BLaER1 (cell line): ENCODE measurements around the gene CEP19.

Source experiments
- H3K27ac ChIP-seq: shearing (Covaris generic); formaldehyde crosslinking; 2 replicates; pipeline ENCODE4 v1.8.1; 2022
- H3K27me3 ChIP-seq: shearing (Covaris generic); formaldehyde crosslinking; 2 replicates; pipeline ENCODE4 v1.8.1; 2022
- H3K36me3 ChIP-seq: shearing (Covaris generic); formaldehyde crosslinking; 2 replicates; pipeline ENCODE4 v1.8.1; 2022
- H3K4me1 ChIP-seq: shearing (Covaris generic); formaldehyde crosslinking; 2 replicates; pipeline ENCODE4 v1.8.1; 2022
- H3K4me2 ChIP-seq: shearing (Covaris generic); formaldehyde crosslinking; 2 replicates; pipeline ENCODE4 v1.8.1; 2022
- H3K4me3 ChIP-seq: shearing (Covaris generic); formaldehyde crosslinking; 2 replicates; pipeline ENCODE4 v1.8.1; 2022
- H3K9ac ChIP-seq: shearing (Covaris generic); formaldehyde crosslinking; 2 replicates; pipeline ENCODE4 v1.8.1; 2022
- H3K9me3 ChIP-seq: shearing (Covaris generic); formaldehyde crosslinking; 2 replicates; pipeline ENCODE4 v1.8.1; 2022
- H4K20me1 ChIP-seq: shearing (Covaris generic); formaldehyde crosslinking; 2 replicates; pipeline ENCODE4 v1.8.1; 2022
- Cebpa-rat ChIP-seq: shearing (Covaris generic); IDR thresholded peaks from 2 replicates; pipeline ENCODE4 v1.8.1; 2022

CEP19 gene

DNA sequence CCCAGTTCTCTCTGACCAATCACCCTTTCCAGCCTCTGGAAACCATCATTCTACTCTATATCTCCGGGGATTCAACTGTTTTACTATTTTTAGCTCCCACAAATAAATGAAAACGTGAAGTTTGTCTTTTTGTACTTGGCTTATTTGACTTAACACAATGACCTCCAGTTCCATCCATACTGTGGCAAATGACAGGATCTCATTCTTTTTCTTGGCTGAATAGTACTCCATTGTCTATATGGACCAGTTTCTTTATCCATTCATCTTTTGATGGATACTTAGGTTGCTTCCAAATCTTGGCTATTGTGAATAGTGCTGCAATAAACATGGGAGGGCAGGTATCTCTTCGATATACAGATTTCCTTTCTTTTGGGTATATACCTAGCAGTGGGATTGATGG lies 38.4 kb downstream of the CEP19 start:
- Histone ChIP-seq H3K27ac (no peak overlapping the region), H3K27me3 (no peaks in the 10 kb centered on the region), H3K4me1 (peaks cover 45% of the 10 kb centered on the region), H3K4me2 (no peak overlapping the region), H3K4me3 (no peak overlapping the region), H3K9me3 (peaks cover 22% of the 10 kb centered on the region), H4K20me1 (no peaks in the 10 kb centered on the region), H3K9ac (no peak overlapping the region), H3K36me3 (peaks cover 6% of the 10 kb centered on the region; the same call in 1 of the 2 replicates)
- no peak for TF ChIP-seq Cebpa-rat

DNA sequence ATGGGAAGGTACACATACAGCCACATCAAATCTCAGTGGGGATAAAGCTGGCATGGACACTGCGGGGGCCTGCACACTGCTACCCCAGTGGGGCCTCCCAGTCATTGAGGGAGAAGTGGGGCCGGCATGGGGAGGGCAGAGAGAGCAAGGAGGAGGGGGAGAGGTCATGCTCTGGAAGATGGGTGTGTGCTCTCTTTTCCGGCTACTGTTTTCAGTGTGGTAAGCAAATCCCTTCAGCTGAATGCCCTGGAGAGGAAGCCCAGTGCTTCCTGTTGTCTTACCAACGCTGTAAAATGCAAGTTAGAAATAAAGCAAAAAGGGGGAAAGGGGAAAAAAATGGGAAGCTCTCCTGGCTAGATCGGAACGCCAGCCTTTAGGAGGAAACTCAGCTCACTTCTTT lies 41.7 kb downstream of the CEP19 start:
- TF ChIP-seq Cebpa-rat: no peak
- Histone ChIP-seq H3K27ac (peak overlapping the region; percentile 77), H3K4me1 (peaks cover 78% of the 10 kb centered on the region), H4K20me1 (no peaks in the 10 kb centered on the region), H3K27me3 (no peaks in the 10 kb centered on the region), H3K36me3 (no peaks in the 10 kb centered on the region), H3K9me3 (peaks cover 15% of the 10 kb centered on the region), H3K4me2 (peak overlapping the region; percentile 84), H3K9ac (peak overlapping the region; percentile 54), H3K4me3 (peak overlapping the region; percentile 54)

DNA sequence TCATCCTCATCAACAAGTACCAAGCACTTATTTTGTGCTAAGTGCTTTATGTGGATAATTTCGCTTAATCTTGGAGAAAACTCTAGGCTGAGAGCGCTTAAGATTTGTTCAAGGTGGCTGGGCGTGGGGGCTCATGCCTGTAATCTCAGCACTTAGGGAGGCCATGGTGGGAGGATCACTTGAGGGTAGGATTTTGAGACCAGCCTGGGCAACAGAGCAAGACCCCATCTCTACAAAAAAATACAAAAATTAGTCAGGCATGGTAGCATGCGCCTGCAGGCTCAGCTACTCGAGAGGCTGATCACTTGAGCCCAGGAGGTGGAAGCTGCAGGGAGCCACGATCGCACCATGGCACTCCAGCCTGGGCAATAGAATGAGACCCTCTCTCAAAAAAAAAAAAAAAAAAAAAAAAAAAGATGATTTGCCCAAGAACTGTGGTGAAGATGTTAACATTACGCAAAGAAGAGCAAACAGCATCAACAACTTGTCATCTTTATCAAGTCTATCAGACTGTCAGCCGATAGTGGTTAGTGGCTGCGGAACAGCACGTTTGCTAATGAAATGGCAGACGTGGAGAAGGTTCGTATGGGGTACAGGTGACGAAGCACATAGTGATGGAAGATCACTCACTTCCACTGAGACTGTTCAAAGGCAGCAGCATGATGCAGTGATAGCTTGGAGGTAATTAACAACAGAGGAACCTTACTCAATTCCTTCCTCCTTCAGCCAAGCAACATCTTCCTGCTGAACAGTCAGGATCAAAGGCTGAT lies 44.8 kb downstream of the CEP19 start:
- Histone ChIP-seq H3K4me2 (peak overlapping the region; percentile 54), H3K4me1 (peaks cover 81% of the 10 kb centered on the region), H3K36me3 (peaks cover 22% of the 10 kb centered on the region), H3K4me3 (no peak overlapping the region), H3K9me3 (no peaks in the 10 kb centered on the region), H4K20me1 (peaks cover 10% of the 10 kb centered on the region; the same call in 1 of the 2 replicates), H3K9ac (no peak overlapping the region), H3K27ac (0 out of 2 replicates have a peak overlapping the region, but pooled peaks have one; percentile 38), H3K27me3 (no peaks in the 10 kb centered on the region)
- TF ChIP-seq Cebpa-rat: no peak

DNA sequence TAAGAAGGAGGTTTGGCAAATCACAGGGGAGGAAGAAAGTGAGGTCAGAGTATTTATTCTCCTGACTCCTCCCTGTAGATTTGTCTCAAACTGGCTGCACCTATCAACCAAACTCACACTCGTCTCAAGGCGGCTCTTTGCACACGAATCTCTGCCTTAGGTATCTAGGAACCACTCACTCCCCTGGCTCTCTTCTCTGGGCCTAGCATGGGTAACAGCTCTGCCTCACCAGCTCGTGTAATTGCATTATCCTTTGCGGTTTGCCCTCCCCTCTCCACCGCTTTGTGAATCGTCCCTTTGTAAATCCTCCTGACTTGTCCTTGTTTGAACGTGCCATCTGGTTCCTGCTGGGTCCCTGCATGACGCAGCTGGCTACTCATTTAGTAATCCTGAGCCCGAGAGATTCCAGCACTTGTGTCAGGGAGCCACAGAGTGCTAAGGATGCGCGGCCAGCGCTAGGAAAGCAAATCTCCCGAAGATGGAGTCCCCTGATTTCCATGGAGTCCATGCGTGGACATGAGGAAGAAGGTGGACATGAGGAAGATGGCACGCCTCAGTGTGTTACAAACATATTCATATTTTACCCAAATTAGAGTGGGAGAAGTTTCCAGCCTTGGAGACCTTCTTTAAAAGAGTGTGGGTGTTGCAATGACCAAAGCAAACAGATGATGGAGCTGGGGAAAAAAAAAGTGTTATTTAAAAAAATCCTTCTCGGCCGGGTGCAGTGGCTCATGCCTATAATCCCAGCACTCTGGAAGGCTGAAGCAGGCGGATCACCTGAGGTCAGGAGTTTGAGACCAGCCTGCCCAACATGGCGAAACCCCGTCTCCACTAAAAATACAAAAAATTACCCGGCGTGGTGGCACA lies 45.8 kb downstream of the CEP19 start:
- Histone ChIP-seq H3K4me1 (peaks cover 71% of the 10 kb centered on the region), H3K4me2 (peak overlapping the region; percentile 54), H3K9me3 (no peaks in the 10 kb centered on the region), H3K36me3 (peaks cover 31% of the 10 kb centered on the region), H3K4me3 (no peak overlapping the region), H3K9ac (peak overlapping the region; percentile 15; the same call in 1 of the 2 replicates), H3K27me3 (no peaks in the 10 kb centered on the region), H4K20me1 (peaks cover 17% of the 10 kb centered on the region), H3K27ac (peak overlapping the region; percentile 44)
- peak; percentile 9; the same call in 1 of the 2 replicates for TF ChIP-seq Cebpa-rat

DNA sequence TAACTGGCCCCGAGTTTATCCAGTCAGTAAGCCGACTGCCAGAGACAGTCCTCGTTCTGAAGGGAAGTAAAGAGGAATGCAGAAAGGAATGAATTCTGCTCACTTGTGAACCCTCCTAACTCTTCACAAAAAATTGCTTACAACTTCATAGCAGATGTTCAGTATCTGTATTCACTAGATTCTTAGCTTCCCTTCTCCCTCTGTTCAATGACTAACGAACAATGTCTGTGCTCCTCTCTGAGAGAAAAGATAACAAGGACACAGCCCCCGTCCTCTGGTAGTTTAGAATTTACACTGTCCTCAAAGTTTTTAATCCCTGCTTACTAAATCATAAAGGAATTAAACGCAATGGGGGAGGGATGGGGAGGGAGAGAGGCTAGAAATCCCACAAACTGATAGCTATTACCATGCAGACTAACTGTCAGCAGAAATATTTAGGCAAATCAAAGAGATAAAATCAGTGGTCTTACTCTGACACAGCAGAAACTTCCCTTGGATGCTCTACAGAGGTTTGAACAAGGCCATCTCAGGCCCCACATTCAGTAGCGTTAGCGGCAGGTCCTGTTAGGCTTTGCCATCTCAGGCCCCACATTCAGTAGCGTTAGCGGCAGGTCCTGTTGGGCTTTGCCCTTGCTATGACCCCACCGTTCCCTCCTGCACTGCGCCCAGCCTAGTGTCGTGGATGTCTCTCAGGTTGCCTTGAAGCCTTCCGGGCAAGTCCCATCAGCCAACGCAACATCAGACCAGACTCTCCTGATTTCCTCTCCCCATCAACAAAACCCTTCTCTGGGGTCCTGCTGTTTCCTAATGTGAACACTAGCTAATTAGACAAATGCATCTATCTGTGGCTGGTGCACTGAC lies 49.1 kb downstream of the CEP19 start:
- no peak for TF ChIP-seq Cebpa-rat
- Histone ChIP-seq H3K36me3 (peaks cover 64% of the 10 kb centered on the region), H3K9me3 (no peaks in the 10 kb centered on the region), H3K4me1 (peaks cover 38% of the 10 kb centered on the region), H3K4me2 (no peak overlapping the region), H3K27me3 (no peaks in the 10 kb centered on the region), H3K27ac (0 out of 2 replicates have a peak overlapping the region, but pooled peaks have one; percentile 6), H3K4me3 (no peak overlapping the region), H4K20me1 (peaks cover 50% of the 10 kb centered on the region), H3K9ac (no peak overlapping the region)

DNA sequence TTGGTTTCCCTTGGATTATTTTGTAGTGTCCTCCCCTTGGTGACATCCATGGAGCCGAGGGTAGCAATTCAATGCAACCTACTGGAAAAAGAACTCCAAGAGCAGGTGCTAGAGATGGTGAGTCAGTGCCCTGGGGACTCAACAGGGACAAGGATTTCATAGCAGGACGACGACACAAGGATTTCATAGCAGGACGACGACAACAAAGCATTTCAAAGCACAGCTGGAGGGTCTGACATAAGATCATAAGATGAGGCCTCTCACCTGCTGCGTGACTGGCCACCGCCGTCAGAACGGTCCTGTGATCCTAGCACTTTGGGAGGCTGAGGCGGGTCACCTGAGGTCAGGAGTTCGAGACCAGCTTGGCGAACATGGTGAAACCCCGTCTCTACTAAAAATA lies 50.0 kb downstream of the CEP19 start:
- Histone ChIP-seq H3K4me2 (no peak overlapping the region), H3K9me3 (no peaks in the 10 kb centered on the region), H3K4me3 (no peak overlapping the region), H3K4me1 (peaks cover 29% of the 10 kb centered on the region), H3K9ac (no peak overlapping the region), H4K20me1 (peaks cover 59% of the 10 kb centered on the region), H3K27me3 (no peaks in the 10 kb centered on the region), H3K36me3 (peaks cover 73% of the 10 kb centered on the region), H3K27ac (no peak overlapping the region)
- no peak for TF ChIP-seq Cebpa-rat

DNA sequence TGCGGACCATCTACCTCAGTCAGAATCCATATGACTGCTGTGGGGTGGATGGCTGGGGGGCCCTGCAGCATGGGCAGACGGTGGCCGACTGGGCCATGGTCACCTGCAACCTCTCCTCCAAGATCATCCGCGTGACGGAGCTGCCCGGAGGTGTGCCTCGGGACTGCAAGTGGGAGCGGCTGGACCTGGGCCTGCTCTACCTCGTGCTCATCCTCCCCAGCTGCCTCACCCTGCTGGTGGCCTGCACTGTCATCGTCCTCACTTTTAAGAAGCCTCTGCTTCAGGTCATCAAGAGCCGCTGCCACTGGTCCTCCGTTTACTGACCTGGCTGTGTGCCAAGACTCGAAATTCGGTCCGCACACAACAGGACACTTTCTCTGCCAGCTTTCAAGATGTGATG lies 50.6 kb downstream of the CEP19 start:
- Histone ChIP-seq H3K4me1 (peaks cover 26% of the 10 kb centered on the region), H3K27ac (no peak overlapping the region), H3K4me2 (no peak overlapping the region), H4K20me1 (peaks cover 65% of the 10 kb centered on the region), H3K36me3 (peaks cover 79% of the 10 kb centered on the region), H3K9ac (no peak overlapping the region), H3K27me3 (no peaks in the 10 kb centered on the region), H3K4me3 (no peak overlapping the region), H3K9me3 (no peaks in the 10 kb centered on the region)
- no peak for TF ChIP-seq Cebpa-rat

DNA sequence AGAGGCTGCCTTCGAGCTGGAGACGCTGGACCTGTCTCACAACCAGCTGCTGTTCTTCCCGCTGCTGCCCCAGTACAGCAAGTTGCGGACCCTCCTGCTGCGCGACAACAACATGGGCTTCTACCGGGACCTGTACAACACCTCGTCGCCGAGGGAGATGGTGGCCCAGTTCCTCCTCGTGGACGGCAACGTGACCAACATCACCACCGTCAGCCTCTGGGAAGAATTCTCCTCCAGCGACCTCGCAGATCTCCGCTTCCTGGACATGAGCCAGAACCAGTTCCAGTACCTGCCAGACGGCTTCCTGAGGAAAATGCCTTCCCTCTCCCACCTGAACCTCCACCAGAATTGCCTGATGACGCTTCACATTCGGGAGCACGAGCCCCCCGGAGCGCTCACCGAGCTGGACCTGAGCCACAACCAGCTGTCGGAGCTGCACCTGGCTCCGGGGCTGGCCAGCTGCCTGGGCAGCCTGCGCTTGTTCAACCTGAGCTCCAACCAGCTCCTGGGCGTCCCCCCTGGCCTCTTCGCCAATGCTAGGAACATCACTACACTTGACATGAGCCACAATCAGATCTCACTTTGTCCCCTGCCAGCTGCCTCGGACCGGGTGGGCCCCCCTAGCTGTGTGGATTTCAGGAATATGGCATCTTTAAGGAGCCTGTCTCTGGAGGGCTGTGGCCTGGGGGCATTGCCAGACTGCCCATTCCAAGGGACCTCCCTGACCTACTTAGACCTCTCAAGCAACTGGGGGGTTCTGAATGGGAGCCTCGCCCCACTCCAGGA lies 51.5 kb downstream of the CEP19 start:
- no peak overlapping the region for H3K9ac ChIP-seq
- H3K9me3 ChIP-seq: no peaks in the 10 kb centered on the region
- no peak overlapping the region for H3K4me2 ChIP-seq
- no peak for TF ChIP-seq Cebpa-rat
- no peaks in the 10 kb centered on the region for H3K27me3 ChIP-seq
- H3K27ac ChIP-seq: no peak overlapping the region
- peaks cover 87% of the 10 kb centered on the region for H3K36me3 ChIP-seq
- no peak overlapping the region for H3K4me3 ChIP-seq
- peaks cover 26% of the 10 kb centered on the region for H3K4me1 ChIP-seq
- H4K20me1 ChIP-seq: peaks cover 74% of the 10 kb centered on the region
